Esophagus squamous epithelium (tissue), 4 donors: ENCODE measurements around the gene DUS3L.

Source experiments
- CTCF ChIP-seq, 6 experiments: fragments of 450-650 bp in 4 of 6; fragments of 200-600 bp in 2 of 6; sonication (generic) in 2 of 6; IDR thresholded peaks; one replicate each; pipeline ENCODE4 v1.5.1; 2016 to 2019; ENCODE audit warnings: antibody characterized with exemption in 6 of 6, mild to moderate bottlenecking in 4 of 6, moderate library complexity in 4 of 6
- POLR2A ChIP-seq, 4 donors: fragments of 450-650 bp; IDR thresholded peaks; one replicate each; pipeline ENCODE4 v1.6.1; 2017; ENCODE audit warnings: antibody characterized with exemption in 4 of 4, mild to moderate bottlenecking in 4 of 4, moderate library complexity in 3 of 4

GRCh38 chr19:5817218-5817617, 26.3 kb upstream of the DUS3L start:
- TF ChIP-seq CTCF (IDR thresholded peaks at IDR 0.05), result no peak
- TF ChIP-seq POLR2A (IDR thresholded peaks at IDR 0.05), result no peak
